ENCODE results near the gene PGBD5.

PGBD5 gene

DNA sequence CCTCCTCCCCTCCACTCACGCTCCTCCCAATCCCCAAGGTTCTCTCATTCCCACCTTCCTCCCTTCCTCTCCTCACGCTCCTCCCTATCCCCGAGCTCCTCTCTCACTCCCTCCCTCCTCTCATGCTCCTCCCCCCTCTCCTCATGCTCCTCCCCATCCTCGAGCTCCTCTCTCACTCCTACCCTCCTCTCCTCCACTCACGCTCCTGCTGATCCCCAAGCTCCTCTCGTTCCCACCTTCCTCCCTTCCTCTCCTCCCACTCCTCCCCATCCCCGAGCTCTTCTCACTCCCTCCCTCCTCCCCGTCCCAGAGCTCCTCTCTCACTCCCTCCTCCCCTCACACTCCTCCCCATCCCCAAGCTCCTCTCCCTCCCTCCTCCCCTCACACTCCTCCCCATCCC is 31.4 kb downstream of the PGBD5 start:
- no peak for DNase-seq (ENCODE audit: low read depth in 2 of 2)

DNA sequence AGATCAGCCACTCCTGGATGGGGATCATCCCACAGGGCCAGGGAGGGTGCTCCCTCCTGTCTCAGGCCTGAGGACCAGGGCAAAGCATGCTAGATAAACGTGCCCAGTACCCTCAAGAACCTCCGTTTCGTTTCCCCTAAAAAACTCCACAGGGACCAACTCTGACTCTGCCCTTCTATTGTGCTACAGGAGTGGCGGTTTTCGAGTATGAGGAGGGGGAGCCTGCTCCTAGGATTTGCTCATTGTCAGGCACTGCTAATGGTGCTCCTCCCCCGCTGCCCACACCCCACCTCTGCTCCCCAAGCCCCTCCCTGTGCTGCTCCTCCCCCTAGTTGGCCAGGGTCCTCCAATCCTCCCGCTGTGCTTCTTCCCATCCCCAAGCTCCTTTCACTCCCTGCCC is 32.0 kb downstream of the PGBD5 start:
- DNase-seq (ENCODE audit: low read depth in 2 of 2) = no peak

DNA sequence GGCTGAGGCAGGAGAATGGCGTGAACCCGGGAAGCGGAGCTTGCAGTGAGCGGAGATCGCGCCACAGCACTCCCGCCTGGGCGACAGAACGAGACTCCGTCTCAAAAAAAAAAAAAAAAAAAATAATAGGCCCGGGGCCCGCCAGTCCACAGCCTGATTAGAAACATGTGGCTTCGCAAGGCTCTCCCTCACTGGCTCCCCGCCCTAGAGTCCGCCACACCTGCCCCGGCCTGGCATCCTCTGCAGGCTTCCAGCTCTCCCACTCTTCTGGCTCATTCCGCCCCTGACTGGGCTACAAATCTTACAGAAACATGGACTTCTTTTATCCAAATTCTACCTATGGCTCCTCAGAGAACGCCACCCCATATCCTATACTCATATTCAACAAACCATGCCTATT is 32.4 kb downstream of the PGBD5 start:
- DNase-seq (ENCODE audit: low read depth in 2 of 2) = no peak

- DNase-seq (ENCODE audit: low read depth in 2 of 2) = no peak
Measured at GRCh38 chr1:230392920-230393521, 33.1 kb downstream of the PGBD5 start.

DNA sequence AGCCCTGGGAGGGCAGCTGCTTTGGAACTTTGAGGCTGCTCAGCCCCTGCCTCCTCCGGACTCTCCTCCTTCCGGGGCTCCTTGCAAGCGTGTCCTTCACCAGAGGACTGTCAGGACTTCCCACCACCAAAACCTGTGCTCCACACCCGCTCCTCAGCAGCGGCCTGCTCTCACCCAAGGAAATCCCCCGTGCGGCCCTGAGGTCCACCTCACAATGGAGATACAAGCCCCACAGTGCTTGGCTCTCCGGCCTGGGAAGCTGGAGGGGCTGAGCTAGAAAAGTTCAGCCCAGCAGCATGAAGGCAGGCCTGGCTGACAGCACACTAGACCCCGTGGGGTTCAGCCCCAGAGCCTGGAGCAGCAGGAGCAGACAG is 33.6 kb downstream of the PGBD5 start:
- no peak for DNase-seq (ENCODE audit: low read depth in 2 of 2)

DNA sequence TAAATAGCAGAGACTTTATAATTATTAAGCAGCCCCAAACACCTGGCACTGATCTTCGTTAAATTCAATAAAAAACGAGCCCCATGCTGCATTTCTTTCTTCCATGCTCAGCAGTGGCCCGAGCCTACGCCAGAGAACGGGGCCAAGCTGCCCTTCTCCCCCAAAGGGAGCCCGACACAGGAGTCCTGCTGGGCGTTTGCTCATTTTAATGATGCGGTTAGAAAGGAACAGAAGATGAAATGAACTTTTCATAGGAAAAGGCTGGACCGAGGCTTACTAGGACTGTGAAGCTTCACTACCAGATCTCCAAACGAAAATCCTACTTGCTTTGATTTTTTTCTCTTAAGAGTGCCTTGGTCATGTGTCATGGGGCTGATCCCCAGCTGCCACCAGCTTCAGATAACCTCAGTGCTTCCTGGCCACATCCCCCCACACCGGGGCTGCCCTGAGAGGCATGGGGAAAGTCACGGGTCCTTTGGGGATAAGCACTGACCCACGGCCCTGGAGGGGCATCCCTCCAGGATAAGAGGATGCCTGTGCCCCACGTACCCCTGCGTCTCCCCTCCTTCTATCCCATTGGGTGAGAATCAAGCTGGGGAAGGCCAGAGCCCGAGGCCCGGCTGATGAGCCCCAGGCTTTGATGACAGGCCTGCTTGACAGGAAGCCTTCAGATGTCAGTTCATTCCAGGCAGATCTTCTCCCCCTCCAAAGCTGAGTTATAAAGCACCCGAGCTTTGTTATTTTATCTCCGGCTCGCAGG is 34.2 kb downstream of the PGBD5 start:
- no peak for DNase-seq (ENCODE audit: low read depth in 2 of 2)

DNA sequence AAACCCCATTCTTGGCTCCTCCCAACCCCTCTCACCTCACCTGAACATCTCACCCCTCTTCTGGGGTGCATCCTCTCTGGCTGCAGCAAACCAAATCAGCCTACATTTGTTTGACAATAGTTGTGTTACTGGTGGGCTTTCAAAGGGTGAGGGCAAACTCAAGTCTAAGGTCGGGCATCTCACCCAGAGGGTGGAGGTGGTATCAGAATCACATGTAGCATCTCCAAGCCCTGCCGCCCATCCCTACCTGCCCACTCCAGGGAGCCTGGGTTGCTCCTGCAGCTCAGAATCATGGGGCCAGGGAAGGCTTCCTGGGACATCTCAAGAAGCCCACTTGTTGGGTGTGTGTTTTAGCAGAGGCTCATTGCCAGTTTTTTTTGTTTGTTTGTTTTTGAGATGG is 35.8 kb downstream of the PGBD5 start:
- DNase-seq (ENCODE audit: low read depth in 2 of 2) = no peak

DNA sequence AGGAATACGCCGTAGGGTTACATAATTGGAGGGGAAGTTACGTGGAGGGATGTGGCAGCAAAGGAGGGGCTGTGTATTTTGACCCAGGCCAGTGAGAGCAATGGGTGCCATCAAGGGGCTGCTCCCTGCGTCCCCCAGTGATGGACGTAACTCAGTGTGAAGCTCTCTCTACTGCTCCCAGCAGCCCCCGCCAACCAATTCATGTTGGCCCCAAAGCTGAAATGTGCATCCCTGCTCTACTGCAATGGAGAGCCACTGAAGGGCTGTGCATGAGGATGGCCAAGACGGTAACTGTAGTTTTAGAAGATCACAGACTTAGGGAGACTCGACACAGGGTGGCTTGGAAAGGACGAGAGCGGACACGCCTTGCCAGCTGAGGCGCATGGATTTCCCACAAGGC is 38.3 kb downstream of the PGBD5 start:
- DNase-seq (ENCODE audit: low read depth in 2 of 2) = no peak

DNA sequence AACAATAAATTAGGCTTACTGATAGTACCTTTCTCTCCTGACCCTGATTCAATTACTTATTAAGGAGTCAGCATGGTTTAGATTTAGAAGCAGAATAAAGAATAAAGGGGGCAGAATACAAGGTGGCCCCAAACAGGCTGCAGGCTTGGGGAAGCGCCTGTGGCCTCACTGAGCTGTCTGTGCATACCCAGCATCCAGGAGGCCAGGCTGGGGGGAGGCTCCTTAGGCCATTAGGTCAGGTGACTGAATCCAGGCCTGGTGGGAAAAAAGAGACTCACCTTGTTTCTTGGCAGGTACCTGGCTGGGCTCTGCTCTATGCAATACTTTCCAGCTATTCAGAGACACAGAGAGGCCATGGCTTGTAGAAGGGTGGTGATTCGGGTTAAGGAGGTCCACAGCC is 38.8 kb downstream of the PGBD5 start:
- no peak for DNase-seq (ENCODE audit: low read depth in 2 of 2)

GRCh38 chr1:230386637-230387262 is 39.4 kb downstream of the PGBD5 start:
- DNase-seq (ENCODE audit: low read depth in 2 of 2) = no peak

- no peak for DNase-seq (ENCODE audit: low read depth in 2 of 2)
Measured at GRCh38 chr1:230385930-230386329, 40.2 kb downstream of the PGBD5 start.

DNA sequence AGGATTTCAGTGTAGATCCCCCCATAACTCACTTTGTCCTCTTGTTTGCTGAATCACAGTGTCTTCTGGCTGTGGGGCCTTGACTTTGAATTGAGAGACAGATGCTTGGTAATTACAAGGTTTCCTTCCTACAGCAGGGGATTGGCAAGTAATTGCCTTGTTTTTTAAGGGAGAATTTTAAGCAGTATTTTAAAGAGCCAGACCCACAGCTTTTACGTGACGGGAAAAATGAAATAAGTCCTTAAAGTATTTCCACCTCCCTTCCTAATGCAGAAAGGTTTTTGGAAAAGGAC is 41.0 kb downstream of the PGBD5 start:
- no peak for DNase-seq (ENCODE audit: low read depth in 2 of 2)

DNA sequence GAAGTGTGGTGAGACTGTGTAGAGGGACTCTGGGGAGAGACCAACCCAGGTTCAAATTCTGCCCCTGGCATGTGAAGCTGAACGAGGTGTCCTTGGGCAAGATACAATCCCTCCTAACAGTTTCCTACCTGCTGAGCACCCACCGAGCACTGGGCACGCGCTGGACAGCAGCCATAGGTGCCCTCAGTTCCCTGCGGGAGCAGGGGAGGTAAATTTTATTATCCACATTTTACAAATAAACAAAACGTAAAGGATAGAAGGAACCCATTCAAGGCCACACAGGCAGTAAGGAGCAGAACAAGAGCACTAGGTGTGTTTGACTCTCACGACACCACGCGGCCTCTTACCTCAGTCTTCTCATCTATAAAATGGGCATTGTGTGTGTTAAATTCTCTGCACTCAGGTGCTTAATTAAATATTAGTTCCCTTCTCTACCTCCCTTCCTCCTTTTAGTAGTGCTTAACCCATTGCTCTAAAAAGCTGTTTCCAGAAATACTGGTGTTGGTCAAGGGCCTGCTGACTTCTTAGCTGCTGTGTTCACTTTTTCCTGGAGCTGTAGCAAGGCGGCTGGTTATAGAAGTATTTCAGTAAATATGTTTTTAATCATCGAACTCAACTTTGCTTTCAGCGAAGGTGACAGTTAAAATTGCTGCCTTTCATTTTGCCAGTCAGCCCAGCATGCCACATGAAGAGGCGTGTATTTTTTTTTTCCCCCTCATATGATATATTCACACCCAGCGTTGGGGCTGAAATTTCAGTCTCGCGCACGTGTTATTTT is 41.6 kb downstream of the PGBD5 start:
- no peak for DNase-seq (ENCODE audit: low read depth in 2 of 2)

DNA sequence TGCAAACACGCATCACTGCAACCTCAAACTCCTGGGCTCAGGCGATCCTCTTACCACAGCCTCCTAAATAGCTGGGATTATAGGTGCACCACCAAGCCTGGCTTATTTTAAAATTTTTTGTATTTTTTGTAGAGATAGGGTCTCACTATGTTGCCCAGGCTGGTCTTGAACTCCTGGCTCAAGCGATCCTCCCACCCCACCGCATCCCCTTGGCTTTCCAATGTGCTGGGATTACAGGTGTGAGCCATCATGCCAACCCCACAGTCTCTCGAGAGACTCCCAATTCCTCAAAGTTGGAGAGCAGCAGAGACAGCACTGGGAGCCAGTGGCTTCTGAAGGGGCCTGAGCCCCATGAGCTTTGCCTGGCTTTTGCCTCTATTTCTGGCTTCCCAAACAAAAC is 42.7 kb downstream of the PGBD5 start:
- no peak for DNase-seq (ENCODE audit: low read depth in 2 of 2)

- no peak for DNase-seq (ENCODE audit: low read depth in 2 of 2)
Measured at GRCh38 chr1:230382001-230382491, 44.1 kb downstream of the PGBD5 start.

GRCh38 chr1:230381585-230381984 is 44.5 kb downstream of the PGBD5 start:
- DNase-seq (ENCODE audit: low read depth in 2 of 2) = no peak

DNA sequence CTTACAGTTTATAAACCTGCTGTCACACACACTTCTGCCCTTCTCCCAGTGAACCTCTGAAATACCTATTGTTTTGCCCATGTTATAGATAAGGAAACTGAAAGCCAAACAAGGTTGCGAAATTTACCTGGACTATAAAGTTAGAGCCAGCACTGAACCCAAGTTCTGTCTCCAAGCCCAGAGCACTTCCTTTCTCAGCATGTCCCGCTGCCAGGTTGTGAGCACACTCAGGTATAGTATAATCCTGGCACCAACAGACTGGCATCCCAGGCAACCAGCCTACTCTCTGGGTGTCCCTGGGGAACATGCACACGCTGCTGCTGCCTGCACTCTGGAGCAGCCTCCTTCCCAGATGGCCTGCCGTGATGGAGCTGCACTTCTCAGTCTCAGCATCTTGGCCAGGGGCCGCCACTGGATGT is 45.1 kb downstream of the PGBD5 start:
- DNase-seq (ENCODE audit: low read depth in 2 of 2) = no peak

- DNase-seq (ENCODE audit: low read depth in 2 of 2) = no peak
Measured at GRCh38 chr1:230379928-230380327, 46.2 kb downstream of the PGBD5 start.

GRCh38 chr1:230379462-230379861 is 46.7 kb downstream of the PGBD5 start:
- DNase-seq (ENCODE audit: low read depth in 2 of 2) = no peak

DNA sequence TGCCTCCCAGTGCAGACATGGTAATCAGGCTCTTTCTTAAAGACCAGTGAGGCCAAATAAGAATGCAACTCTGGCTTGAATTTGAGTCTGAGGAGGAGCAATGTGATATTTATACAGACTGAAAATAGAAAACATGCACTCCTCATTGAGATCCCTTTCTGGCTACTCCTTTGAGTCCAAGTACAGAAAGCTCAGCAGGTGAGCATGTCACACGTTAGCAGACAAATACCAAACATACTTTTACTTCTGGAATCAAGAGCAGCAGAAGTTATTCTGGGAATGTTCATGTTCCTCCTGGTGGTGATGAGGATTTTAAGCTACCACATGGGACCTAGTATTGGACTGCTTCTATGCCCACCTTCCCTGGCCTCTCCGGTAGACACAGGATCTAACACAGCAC is 48.3 kb downstream of the PGBD5 start:
- no peak for DNase-seq (ENCODE audit: low read depth in 2 of 2)

DNA sequence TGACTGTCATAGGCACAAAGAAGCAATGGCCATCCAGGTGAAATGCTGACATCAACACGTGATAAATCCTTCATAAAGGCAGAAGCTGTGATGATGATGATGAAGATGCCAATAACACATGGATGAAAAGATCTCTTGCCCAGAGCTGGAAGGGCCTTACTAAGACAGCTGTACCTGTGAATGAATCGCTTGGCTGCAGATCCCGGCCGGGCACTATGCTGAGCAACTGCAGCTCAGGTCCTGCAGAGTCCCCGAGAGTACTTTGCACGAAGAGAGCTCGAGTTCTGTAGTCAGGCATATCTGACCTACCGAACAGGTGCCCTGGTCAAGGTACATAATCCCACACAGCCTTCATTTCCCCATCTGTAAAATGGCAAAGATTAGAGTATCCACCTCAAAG is 48.8 kb downstream of the PGBD5 start:
- no peak for DNase-seq (ENCODE audit: low read depth in 2 of 2)

- no peak for DNase-seq (ENCODE audit: low read depth in 2 of 2)
Measured at GRCh38 chr1:230376296-230376695, 49.8 kb downstream of the PGBD5 start.

DNA sequence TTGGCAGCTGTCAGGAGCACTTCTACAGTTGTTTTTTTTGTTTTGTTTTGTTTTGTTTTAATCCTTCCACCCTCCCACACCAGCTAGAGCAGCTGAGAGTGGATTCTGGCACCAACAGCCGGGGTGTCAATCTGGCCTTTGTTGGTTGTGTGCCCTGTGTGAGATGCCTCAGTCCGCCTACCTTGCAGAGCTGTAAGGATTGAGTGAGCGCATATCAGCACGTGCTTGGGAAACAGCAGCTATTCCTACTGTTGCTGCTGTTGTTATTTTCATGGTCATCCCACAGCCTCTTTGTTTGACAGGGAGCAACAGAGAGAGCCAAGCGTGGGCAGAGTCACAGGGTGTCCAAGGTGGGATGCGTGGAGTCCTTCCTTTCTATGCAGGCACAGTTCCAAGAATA is 50.4 kb downstream of the PGBD5 start:
- DNase-seq (ENCODE audit: low read depth in 2 of 2) = no peak

All from stimulated activated CD8-positive, alpha-beta memory T cell treated with anti-CD3 and anti-CD28 coated beads, Interleukin-7, amount 100 ng/mL, for 4 hours (primary cell).